HPDE6-E6E7 (cell line): Measurements from ENCODE around the gene JAKMIP1.
"Not testable (repeated sequence)": the region's sequence is repeated elsewhere in the genome, so short reads cannot be mapped to it uniquely, and the experiment has no call there.

Experiments
- DNase-seq: peaks from one replicate; pipeline ENCODE4 v3.0.0; 2011; ENCODE audit warnings: missing footprints; ENCODE audit errors: extremely low spot score

Gene JAKMIP1

DNA sequence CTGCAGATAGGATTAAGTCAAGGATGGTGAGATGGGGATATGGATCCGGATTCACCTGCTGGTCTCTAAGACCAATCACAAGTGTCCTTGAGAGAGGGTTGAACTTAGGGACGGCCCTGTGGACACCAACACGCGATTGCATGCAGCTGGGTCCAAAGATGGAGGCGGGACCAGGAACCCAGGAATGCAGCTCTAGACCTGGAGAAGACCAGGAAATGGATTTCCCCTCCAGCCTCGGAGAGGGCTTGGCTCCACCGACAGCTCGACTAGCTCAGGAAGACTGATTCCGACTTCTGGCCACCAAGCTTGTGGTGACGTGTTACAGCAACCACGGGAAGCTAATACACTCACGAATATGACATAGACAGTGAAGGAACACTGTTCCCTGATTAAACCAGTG lies 186.8 kb downstream of the JAKMIP1 start:
- no peak for DNase-seq

DNA sequence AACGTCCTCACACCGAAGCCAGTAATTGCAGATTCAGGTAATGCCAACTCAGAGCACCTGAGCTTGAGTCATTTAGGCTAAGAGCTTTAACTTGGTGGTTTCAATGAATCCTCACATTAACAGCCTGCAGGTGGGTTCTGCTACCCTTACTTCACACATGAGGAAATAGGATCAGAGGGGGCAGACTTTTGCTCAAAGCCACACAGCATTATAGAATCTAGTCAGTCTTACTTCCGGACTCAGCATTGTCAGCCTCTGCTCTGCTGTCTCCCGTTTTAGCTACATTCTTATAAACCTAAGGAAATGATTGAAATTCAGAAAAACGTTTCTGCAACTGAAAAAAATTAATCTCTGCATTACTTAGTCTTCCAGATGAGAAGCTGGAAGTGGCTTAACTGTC lies 188.1 kb downstream of the JAKMIP1 start:
- no peak for DNase-seq

DNA sequence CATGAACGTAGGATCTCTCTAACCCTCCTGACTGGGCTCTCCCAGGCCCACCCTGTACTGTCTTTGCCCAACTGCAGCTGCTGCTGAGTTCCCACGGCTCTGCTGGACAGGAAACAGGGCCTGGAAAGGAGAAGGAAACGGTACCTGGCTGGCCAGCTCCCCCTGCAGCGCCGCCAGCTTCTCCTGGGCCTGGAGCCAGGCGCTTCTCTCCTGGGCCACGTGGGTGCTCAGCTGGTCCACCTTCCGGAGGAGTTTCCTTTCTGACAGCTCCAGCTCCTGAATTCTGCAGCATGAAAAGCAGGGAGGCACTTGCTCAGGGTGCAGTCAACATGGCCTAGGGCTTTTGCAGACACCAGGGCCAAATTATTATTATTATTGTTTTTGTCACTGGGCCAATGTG lies 188.7 kb downstream of the JAKMIP1 start:
- no peak for DNase-seq

DNA sequence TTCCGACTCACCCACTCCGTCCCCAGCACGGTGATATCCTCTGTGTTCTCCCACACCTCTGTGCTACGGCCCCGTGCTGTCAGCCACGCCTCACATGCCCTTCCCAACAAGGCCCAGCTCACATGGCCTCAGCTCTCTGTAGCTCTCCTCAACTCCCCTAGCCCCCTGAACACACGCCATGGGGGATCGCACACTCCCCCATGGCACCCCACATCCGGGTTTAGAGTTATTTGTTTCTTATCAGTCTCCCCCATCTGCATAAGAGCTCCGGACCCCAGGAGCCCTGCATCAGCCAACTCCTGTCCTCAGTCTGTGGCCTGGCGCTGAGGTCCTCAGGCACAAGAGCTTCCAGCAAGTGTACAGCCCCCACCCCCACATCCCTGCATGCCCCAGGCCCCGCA lies 189.1 kb downstream of the JAKMIP1 start:
- DNase-seq: no peak

DNA sequence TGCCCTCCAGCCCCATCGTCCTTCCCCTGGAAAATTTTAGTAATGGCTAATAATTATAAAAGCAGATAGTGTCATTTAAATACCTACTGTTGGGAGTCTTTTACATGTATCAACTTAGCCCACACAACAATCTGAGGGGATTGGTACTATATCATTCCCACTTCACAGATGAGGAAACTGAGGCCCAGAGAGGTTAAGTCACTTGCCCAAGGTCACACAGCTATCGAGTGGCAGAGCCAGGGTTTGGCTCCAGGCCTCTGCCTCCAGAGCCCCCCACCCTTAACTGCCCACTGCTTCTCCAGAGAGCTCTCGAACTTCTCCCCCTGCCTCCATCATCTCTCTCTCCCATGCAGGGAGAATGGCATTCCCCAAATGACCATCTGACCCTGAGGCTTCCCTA lies 189.6 kb downstream of the JAKMIP1 start:
- no peak for DNase-seq

DNA sequence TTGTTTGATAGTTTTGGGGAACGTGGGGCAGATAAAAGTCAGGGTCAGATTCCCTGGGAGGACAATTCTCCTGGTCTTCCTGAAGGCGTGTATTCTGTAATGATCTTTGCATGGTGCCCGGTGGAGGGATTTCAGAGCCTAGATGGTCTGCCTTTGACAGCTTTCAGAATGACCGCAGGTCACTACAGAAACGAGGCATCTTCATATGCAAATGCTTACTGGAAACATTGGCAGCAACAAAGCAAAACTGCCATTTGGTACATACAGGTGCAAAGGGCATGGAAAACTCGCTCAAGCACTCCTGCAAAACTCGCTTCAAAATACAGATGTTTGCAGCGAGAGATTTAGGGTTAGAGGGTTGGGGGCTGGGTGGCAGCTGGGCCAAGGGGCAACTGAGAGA lies 190.9 kb downstream of the JAKMIP1 start:
- no peak for DNase-seq

DNA sequence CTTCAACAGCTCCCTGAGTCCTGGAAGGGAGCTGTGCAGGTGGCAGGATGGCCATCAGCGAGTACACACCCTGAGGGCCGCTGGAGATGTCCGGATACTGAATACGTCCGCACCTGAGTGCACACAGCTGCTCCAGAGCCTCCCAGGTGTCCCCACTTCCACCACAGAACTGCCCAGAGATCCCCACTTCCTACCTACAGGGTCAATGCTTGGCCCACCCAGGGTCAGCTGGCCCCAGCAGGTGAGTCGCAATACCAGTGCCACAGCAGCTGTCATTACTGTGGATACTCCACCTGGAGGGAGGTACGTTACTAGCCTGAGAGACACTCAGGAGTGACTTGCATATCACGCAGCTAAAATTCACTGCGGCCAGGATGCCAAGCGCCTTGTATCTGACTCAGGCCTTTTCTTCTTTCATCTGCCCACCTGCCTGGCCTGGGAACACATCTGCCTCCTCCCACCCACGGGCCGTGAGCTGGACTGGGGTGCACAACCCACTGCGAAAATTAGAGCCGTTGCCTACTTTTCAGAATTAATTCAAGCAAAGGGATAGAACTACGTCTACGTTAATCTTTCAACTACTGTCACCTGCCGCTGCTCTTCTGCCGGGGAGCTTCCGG lies 191.5 kb downstream of the JAKMIP1 start:
- no peak for DNase-seq

DNA sequence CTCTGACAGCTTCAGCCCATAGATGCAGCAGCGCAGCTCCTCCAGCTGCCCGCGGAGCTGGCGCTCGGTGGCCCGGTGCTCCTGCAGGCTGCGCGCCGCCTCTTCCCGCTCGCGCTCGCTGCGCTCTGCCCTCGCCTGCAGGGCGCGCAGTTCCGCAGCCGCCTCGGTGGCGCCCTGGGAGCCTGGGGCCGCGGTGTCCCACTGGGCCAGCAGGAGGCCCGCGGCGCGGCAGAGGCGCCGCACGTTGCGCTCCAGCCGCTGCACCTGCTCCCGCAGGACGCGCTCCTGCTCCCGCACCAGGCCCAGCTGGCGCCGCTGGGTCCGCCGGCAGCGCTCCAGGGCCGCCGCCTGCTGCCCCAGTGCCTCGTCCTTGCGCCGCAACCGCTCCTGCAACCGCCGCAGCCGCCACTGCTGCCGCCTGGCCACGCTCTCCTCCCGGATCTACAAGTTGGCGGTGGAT lies 192.2 kb downstream of the JAKMIP1 start:
- no peak for DNase-seq

DNA sequence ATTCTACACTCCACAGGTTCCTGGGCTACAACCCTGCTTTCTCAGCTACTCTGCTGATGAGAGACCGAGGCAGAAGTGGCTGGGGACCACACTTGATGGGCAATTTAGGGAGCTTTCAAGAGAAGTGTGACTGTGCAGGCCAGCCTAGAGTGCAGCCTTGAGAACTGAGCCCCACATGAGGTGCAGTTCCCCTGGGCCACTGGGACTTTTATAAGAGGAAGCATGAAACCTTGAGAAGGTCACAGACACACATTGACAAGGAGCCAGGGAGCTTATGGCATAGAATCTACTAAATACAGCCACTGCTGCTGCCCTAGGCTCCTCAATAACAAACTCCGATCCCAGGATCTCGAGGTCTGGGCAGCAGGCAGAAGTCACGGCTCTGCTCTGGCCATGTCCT lies 195.2 kb downstream of the JAKMIP1 start:
- no peak for DNase-seq

DNA sequence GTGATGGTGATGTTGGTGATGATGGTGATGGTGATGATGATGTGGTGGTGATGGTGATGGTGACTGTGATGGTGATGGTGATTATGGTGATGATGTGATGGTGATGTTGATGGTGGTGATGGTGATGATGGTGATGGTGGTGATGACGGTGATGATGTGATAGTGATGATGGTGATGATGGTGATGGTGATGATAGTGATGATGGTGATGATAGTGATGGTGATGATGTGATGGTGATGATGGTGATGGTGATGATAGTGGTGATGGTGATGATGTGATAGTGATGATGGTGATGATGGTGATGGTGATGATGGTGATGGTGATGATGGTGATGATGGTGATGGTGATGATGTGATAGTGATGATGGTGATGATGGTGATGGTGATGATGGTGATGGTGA lies 196.9 kb downstream of the JAKMIP1 start:
- DNase-seq: not testable (repeated sequence)

DNA sequence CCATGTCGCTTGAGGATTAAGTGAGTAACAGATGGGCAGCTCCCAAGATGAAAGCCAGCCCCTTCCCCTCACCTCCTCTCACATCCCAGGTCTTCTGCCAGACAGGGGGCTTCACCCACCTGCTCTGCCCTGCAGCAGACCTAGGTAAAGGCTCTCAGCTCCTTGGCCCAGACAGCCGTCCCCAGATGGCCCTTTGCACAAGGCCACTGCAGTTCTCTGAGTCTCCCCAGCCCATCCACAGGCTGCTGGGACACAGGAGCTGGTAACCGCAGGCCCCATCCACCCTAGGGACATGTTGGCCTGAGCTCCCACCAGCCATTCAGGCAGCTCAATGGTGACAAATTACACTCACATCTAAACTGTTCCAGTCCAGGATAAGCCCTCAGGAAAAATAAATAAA lies 197.4 kb downstream of the JAKMIP1 start:
- DNase-seq: no peak

DNA sequence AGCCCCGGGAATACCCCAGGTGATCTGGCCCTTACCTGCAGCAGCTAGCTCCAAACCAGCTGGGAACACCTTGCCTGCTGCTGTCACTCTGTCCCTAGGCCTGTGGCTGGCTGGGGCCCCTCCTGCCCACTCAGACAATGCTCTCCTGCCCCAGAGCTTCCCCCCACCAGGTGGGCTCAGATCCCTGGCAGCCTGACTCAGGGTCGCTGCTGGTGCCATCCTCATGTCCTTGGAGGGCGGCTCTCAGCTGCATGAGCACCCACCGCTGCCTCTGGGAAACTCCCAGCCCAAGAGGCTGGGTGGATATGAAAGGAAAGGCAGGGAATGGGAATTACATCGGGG lies 197.9 kb downstream of the JAKMIP1 start:
- no peak for DNase-seq

DNA sequence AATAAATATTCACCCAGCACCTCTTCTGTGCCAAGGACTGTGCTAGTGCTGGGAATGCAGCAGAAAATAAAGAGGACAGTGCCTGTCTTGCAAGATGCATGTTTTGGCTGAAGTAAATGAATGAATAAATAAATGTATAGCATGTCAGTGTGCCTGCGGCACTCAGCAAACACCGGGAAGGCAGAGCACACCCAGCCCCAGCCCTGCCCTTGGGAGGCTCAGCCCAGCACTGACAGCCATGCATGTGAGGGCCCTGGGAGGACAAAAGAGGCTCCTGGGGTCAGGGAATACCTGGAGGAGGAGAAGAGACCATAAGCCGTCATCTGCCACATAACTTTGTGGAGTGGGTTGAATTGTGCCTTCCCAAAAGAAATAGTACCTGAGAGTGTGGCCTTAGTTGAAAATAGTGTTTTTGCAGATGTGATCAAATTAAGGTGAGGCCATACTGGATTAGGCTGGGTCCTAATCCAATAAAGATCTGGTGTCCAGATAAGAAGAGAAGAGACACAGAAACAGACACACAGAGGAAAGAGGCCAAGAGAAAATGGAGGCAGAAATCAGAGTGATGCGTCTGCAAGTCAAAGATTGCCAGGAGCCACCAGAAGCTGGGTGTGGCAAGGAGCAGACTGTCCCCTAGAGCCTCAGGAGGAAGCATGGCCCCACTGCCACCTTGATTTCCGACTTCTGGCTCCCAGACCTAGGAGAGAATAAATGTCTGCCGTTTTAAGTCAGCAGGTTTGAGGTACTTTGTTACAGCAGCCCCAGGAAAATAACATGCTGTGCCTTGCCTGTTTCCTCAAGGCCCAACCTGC lies 198.5 kb downstream of the JAKMIP1 start:
- DNase-seq: no peak

DNA sequence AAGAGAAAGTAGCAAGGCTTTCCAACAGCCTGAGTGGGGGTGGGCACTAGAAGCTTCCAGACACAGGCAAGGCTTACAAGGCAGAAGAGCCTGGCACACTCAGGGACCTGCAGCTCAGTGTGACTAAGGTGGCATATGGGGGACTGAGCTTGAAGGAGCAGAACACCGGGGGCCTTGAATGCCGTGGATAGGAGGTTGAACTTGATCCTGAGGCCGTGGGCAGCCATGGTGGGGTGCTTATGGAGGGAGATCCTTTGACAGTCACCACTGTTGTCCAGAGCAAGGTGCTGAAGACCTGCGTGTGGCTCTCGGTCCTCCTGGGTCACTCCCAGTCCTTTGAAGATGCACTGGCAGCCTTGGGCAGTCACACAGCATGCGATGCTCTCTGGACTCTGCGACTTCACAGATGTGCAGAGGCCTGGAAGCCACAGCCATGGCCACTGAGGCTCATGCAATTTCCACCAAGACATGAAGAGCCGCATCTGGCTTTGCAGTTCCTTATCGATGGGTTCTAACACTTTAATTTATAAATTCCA lies 200.5 kb downstream of the JAKMIP1 start:
- no peak for DNase-seq

DNA sequence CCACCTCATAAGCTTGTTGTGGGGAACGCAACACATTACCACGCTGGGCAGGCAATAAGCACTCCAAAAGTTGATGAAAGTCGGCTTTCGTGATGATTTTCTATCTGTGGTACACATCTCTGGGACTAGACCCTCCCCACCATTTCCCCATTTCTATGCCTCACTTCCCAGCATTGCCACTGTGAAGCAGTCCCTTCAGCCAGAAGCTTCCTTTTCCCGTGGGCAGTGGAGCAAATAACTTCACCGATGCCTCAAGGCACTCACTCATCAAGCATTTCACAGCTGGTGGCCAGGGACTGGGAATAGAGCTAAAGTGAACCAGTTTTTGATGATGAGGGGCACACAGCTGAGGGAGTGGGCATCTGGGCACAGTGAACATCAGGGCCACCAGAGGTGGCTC lies 201.0 kb downstream of the JAKMIP1 start:
- DNase-seq: no peak

DNA sequence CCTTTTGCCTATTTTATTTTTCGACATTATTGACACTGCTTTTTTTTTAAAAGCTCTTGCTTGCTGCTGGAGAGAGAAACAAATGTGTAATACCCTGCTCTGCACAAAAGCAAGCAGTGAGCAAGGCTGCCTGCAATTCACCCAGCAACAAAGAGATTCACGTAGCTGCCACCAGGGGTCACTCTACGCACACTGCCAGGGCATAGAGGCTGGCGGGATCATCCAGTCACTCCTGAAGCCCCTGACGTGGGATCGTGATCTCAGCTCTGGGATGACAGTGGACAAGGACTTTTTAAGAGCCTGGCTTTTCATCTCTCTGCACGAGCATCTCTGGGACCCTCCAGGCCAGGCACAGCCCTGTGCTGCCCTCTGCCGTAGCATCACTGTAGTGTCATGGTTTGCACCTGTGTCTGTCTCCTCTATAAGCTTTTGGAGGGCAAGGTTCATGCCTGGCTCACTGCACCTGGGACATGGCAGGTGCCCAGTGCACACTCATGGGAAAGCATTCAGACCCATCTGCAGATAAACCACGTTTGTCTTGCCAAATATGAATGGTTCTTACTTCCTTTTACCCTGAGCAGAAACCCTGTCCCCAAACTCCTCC lies 201.9 kb downstream of the JAKMIP1 start:
- DNase-seq: peak; percentile 45

DNA sequence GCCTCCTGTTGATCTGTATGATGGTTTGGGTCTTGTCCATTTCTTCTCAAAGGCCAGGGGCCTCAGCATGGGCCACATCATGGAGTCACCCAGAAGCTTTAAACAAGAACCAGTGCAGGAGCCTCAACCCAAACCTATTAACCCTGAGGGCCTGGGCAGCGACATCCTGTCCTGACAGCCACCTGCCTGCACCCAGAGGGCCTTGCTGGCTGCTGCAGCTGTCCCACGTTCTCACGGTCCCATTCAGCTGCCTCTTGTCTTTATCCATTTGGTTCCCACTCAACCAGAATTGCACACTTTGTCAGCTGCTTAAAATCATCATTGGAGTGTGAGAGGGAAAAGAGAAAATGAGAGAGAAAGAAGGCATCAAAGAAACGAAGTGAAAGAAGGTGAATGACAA lies 203.7 kb downstream of the JAKMIP1 start:
- no peak for DNase-seq

DNA sequence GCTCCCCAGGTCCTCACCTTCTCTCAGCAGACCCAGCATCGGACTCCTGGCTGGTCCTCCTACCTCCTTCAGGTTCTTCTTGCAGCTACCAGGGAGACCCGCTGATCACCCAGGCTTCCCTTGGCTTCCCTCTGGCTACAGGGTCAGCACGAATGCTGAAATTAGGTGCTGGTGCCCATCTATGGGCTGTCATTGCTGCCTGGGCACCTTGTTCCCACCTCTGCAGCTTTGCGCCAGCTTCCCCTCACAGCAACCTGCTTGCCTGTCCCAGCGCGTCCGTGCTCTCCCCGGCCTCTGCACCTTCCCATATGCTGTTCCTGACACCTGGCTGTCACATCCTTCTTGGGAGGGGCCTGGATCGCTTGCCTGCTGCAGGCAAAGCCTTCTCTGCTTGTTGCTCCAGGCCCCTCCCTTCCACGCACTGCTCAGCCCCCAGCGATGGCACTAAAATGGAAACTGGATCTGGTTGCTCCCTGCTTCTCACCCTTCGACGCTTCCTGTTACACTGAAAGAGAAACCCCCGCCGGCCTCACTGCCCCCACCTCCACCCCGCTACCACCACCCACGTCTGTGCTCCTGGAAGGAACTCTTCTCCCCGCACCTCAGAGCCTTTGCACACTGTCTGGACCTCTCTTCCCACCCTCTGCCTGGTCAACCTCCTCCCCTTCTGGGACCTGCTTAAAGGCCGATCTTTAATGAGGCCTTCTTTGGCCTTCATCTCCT lies 204.3 kb downstream of the JAKMIP1 start:
- DNase-seq: no peak

DNA sequence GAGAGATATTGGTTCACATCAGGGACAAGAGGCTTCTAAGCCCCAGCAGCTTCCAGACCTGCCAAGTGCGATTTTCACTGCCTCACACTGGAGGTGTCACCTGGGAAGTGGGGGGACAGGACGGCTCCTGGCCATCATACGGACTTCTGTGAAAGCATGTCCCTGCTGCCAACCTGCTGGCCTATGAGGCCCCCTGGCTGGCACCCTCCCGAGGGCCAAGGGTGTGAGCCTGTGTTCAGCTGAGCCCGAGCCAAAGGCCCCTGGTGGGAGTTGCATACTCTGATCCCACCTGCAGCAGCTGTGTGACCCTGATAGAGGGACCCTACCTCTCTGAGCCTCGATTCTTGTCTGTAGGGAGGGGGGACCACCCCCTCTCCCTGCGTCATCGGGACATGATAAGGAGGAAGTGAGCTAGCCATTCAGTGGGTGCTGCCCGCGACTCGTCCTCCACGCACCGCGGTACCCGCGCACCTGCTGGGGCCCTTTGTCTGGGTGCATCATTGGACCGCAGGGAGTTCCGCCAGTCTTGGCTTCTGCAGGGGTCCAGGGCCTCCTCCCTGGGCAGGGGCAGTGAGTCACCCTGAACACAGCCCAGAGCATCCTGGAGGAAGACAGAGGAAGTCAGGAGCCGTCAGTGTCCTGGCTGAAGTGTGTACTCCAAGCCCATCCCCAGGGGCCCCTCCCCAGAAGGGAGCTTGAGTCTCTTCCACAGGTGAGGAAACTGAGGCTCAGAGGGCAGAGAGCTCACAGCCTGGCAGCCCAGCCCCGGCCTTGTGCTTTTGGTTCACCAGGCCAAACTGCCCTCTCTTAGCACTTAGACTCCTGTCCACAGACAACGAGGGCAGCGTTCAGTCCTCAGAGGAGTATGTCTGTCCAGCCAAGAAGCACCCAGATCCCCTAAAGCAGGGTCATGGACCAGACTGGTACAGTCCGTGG lies 206.2 kb downstream of the JAKMIP1 start:
- no peak for DNase-seq

DNA sequence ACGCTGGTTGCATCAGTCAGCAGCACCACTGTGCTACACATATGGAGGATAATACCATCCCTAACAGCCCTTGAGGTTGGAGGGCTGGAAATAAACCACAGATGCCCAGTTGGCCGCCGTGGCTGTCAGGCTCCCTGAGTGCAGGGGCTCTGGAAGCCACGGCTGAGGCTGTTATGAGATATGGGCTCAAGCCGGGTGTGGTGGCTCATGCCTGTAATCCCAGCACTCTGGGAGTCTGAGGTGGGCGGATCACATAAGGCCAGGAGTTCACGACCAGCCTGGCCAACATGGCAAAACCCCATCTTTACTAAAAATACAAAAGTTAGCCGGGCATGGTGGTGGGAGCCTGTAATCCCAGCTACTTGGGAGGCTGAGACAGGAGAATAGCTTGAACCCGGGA lies 207.0 kb downstream of the JAKMIP1 start:
- DNase-seq: not testable (repeated sequence)

DNA sequence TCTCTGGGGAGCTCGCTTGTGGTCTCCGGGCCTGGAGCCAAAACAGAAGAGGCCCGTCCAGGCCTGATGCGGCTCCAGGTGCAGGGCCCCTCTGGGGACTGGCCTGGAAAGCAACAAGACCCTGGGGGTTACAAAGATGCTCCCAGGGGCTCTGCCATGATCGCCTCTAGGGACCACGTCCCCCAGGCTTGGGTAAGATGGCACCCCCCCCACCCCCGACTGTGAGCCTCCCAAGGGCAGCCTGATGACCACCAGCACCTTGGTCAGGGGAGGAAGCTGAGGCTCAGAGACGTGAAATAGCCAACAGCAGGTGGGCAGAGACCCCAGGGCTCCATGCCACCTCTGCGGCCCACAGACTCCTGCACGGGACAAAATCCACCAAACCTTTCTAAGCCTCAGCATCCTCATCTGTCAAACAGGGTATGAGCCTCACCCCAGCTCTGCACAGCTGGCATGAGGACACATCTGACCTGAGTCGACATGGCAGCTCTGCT lies 207.5 kb downstream of the JAKMIP1 start:
- DNase-seq: no peak
